Right forelimb (tissue), 1 donor: ENCODE data around the gene STK24.
"Not testable (repeated sequence)": the region's sequence is repeated elsewhere in the genome, so short reads cannot be mapped to it uniquely, and the experiment has no call there.

Source experiments
- DNase-seq: peaks from one replicate; pipeline ENCODE4 v3.0.0-alpha.2; 2018

STK24 gene

GRCh38 chr13:98581971-98582702, 5.2 kb upstream of the STK24 start:
- no peak for DNase-seq

DNA sequence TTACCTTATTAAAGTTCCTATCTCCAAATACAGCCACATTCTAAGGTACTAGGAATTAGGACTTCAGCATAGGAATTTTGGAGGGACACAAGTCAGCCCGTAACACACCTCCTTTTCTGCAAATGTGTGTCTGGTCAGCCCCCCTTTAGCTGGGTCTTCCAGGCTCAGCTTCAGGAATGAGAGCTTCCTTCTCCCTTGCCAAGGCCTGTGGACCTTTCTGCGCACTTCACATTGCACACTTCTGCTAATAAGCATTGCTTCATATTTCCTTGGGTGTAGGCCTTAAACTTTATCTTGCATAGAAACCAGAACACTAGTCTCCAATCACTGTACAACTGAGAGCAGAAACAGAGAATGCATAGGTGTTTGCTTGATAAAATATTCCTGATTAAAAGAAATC, 4.5 kb upstream of the STK24 start:
- no peak for DNase-seq

DNA sequence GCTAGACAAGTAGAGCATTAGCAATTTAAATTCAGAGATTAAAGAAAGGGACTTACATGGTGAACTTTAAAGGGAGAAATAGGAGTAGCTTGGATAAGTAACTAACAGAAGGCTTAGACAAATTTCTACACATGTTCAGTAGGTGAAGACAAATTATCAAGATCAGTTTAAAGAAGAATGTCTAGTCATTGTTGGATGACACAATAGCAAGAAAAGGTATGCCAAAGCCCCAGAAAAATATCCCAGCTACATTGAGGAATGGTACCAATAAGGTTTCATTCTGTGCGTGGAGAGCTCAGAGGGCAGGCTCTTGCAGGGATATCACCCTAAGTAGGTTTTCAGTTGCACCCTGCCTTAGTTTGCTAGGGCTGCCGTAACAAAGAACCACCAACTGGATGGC, 3.5 kb upstream of the STK24 start:
- DNase-seq = no peak

GRCh38 chr13:98577836-98578285, 954 bp upstream of the STK24 start:
- DNase-seq = no peak

DNA sequence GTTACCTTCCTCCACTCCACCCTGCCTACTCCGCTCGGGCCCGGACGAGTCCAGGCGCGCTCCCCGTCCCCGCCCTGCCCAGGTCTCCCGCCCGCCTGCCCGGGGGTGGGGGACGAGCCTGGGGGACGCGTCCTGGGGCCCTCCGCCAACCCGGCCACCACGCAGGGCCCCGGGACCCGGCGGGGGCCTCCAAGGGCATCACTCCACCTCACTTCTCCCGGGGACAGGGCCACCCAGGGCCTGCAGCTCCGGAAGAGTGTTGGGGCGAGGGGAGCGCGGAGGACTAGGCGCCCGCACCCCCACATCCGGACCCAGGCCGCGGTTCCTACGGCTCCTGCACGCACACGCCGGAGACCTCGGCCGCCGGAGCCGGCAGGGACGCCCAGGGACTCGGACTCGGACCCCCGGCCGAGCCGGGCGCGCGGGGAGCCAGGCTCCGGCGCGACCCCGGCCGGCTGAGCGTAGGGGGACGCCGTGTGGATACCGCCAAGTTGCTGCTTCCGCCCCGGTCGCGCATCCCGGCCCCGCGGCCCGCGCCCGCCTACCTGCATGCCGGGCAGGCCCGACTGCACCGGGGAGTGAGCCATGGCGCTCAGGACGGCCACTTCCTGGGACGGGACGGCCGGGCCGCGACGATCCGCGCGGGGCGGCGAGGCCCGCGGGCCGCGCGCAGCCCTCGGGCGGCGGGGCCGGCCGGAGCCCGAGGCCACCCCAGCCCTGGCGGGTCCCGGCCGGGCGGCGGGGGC, 534 bp downstream of the STK24 start:
- DNase-seq = peak; percentile 76

- no peak for DNase-seq
Observed at GRCh38 chr13:98575904-98576199, 1.1 kb downstream of the STK24 start.

GRCh38 chr13:98575009-98575903, 1.7 kb downstream of the STK24 start:
- no peak for DNase-seq

DNA sequence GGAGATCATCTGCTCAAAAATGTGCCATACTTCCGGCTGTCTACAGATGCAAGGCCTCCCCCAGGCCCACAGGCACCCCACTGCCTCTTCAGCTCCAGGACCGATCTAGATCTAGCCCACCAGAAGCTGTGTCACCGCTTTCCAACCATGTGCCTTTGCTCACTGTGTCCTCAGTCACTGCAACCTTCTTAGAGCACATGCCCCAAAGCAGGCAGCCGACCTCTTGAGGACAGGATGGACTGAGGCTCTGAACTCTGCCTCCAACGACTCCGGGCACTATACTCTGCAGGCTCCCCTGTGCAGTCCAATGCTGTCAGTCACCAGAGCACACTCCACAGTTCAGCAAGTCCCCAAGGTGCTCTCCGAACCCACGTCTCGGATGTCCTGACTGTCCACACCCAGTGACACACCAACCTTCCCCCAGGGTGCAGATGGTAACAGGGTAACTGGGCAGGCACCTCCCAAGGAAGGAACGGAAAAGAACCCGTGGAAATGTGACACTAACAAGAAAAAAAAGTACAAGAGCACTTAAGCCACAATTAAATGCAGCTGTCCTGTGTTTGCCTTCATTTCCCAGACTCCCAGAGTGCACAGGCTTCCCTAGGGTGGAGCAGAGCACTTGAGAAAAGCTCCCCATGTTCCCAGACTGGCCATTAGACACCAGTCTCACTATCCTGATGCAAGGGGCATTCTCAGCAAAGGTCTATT, 4.8 kb downstream of the STK24 start:
- no peak for DNase-seq

DNA sequence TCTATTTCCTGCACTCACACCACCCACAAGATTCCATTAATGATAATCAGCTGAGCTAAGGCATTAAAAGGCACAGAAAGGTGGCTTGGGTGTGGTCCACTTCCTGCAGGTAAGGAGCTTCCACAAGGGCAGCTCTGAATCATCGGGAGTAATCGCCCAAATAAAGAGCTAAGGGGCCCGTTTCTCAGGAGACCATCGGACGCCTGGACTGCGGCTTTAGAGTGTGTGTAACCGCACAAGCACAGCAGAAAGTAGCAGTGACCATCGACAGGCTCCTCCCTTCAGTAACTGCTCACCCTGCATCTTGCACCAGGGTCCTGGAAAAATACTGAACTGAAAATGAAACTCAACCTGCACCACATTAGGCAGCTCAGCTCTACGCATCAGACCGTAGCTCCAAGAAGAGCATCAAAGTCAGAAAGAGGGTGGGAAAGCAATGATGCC, 6.0 kb downstream of the STK24 start:
- DNase-seq = no peak

DNA sequence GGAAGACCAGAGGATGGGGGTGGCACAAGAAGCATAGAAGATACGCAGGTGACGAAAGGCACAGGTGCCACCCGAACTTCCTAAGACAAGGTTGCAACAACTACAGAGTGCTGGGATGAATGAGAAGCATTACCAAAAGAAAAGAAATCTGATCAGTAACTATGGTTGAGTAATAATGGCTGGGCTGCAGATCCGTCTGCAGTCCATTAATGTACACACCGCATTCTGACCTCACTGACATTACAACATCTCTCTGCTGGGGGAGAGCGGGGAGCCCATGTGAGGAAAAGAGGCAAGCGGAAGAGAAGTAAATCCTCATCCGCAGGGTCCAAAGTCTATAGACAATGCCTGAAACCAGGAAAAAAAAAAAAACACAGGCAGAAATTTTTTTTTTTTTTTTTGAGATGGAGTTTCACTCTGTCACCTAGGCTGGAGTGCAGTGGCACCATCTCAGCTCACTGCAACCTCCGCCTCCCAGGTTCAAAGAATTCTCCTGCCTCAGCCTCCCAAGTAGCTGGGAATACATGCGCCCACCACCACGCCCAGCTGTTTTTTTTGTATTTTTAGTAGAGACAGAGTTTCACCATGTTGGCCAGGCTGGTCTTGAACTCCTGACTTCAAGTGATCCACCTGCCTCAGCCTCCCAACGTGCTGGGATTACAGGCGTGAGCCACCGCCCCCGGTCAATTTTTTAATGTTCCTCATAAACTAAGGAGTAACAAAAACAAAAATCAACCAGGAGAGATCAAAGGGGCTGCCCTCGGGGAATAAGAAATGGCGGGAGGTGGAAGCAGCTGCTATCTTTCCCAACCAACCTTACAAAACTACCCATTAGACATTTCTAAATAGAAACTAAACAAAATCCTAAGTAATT, 7.2 kb downstream of the STK24 start:
- DNase-seq = not testable (repeated sequence)

DNA sequence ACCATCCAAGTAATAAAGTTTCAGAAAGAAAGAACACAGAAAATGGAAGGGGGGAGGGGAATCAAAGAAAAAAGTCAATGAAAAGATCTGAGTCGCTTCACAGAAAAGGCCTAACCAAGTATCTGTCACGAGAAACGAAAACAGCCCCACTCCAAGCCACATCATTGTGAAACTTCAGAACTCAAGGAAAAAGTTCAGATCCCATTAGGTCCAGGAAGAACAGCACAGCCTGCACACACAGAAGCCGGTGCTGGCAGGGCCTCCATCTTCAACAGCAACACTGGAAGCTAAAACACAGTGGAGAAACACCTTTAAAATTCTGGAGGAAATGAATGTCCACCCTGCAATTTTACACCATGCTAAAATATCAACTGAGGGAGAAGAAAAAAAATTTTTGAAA, 8.0 kb downstream of the STK24 start:
- no peak for DNase-seq

DNA sequence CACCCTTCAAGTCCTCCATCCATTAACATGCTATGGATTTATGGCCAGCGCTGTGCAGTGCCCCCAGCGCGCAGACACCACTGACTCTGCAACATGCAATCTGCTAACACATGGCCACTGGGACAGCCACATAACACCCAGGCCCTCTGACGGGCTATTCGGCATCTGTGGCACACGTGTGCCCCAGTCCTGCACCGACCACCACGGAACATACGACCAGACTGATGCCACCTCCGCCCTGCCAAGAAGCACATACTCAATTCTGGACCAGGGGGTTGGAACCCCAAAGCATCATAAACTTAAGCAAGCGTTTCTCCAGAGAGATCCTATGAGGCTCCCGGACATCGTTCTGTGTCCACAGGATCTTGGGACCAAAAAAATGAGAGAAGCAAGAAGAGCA, 9.8 kb downstream of the STK24 start:
- DNase-seq = no peak

DNA sequence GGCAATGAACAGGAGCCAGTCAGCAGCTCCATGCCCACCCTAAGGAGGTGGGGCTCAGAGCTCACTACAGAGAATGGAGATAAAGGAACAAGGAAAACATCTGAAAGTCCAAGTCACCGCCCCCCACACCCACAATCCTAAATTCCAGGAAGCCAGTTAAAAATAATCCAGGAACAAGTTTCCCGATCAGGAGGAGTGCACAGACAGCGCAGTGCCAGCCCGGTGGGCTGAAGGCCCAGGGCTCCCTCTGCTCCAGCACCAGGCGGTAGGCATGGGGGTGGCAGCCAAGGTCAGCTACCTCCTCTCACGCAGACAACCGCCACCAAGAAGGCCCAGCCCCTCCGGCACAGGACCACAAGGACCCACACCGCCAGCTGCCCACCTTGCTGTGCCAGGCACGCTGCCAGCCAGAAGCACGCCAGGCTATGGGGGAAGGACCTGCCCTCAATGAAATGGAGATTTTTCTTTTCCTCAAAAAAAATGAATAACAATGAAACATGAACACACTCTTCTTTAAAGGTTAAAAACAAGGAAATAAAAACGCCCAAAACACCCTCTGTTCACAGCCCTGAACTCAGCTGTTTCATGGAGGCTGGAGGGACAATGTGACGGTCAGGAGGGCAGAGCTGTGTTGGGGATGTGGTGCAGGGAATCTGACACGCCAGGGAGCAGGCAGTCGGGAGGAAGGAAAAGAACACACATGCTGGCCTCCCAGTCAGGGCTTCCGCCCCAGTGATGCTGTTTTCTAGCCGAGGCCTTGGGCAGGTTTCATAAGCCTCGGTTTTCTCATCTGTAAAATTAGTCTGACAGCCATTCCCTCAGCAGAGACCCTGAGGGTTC, 11.0 kb downstream of the STK24 start:
- DNase-seq = no peak

- no peak for DNase-seq
Observed at GRCh38 chr13:98564204-98564603, 12.7 kb downstream of the STK24 start.

DNA sequence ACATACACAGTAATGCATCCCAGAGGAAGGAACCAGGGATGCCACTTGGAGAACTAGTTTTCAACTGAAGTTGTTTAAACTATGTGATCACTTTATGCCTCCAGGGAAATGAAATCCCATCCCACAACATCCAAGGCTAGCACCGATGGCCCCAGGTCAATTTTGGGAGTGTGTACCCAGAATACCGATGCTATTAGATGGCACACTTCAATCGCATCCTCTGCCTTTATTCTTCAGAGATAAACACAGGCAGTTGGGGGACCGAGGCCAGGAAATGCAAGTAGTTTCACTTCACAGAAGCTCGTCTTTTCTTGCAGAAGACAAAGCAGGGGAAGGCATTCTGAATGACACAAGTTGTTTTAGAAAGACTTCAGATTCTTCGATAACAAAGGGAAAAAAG, 13.8 kb downstream of the STK24 start:
- no peak for DNase-seq

DNA sequence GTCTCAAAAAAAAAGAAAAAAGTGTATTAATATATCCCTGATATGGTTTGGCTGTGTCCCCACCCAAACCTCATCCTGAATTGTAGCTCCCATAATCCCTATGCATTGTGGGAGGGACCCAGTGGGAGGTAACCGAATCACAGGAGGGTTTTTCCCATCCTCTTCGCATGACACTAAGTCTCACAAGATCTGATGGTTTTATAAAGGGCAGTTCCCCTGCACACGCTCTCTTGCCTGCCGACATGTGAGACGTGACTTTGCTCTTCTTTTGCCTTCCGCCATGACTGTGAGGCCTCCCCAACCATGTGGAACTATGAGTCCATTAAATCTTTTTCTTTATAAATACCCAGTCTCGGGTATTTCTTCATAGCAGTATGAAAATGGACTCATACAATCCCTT, 17.7 kb downstream of the STK24 start:
- peak; percentile 1 for DNase-seq

DNA sequence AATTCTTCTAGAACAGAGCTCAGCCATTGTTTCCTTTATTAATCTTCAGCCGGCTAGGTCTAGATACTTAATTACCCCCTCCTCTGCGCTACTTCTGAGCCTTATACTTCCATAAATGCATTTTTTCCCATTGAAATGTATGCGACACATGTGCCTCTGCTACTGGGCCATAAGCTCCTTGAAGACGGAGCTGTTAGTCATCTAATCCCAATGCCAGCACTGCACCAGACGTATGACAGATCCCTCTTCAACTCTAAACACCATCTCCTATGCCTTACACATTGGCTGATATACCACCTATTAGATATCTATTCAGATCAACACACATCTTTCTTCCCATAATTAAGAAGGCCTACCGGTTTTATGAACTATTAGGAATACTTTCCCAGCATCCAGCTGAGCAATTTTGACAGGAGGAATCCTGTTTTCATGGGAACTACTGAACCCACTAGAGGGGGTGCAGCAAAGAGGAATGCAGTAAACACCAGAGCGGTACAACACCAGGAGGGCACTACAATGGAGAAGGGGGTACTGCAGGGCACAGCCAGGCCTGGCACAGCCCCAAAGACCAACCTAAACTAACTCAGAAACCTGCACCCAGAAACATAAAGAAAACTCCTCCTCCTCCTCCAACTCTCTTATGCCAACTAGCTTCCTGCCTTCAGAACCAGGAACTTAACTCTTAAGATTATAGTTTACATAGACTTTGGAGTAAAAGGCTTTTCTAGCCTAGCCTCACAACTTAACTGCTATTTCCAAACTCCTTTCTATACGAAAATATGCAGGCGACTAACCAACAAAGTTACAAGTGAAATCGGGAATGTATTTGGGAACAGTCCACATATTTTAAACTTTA, 18.7 kb downstream of the STK24 start:
- peak; percentile 36 for DNase-seq

DNA sequence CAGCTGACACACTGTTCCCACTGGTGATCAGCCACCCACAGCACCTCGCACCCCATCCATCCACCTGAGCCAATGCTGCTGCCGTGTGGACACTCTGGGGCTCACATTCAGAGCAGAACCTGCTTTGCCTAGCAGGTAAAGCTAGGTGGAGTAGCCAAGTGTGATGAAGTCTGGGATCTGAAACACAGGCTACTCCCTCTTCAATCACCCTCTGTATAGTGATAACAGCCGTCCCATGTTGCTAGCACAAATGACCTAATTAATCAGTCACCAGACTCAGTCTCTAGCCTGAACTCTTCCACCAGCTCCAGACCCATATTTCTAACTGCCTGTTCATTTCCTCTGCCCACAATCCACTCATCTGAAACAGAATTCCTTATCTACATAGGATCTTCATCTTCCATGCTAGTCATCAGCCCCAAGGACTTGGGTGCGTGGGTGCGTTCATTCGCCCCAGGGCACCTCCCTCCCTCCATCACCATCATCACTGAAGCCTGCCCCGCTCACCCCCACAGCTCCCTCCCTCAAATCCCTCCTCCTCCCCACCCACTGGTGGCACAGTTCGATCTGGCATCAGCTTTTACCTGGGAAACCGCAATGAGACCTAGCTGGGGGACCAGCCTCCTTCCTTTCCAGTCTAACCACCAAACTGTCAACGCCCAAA, 19.8 kb downstream of the STK24 start:
- DNase-seq = no peak

GRCh38 chr13:98556142-98556816, 20.6 kb downstream of the STK24 start:
- no peak for DNase-seq
